ENCODE measurements around the gene PXDN.
"Not testable (repeated sequence)": the region's sequence is repeated elsewhere in the genome, so short reads cannot be mapped to it uniquely, and the experiment has no call there.

PXDN gene

DNA sequence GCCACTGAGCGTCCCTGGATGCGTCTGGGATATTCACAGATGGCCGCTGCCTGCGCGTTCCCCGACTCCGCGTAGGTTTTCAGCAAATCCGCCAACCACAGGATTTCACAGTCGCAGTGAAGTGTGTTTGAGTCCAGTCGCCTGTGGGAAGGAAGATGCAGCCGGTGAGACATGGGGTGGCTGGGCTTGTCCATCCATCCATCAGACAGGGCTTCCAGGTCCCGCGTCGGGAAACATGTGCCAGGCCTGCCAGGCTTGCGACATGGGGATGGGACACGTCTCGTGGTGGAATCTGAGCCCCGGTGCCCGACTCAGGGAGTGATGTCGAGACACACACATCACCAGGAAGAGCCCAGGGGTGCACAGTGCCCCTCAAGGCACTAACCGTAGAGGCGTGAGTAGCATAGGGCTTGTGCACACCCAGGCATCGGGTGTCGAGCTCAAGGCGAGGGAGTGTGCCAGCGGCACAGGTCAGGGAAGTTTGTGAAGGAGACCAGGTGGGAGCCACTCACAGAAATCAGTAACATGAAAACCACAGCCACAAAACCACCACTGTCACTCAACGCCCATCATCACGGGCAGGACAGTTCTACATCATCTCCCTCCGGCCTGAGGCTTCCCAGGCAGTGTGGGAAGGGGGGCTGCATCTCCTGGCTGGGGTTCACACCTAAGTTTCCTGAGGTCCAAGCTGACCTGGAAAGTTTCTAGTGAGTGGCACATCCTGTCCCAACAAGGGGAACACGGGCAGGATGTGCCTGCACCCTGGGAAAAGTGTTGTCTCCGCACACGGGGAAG, 63.9 kb downstream of the PXDN start:
- peaks cover 0 to 8% of the 10 kb centered on the region in 2 donors for H3K4me1 ChIP-seq (ENCODE audit: control insufficient read depth in 1 of 2, insufficient read depth in 2 of 2, low read length in 2 of 2)
- H3K27ac ChIP-seq (ENCODE audit: low read length) = no peak overlapping the region
- no peak overlapping the region for H3K4me3 ChIP-seq (ENCODE audit: low read depth in 1 of 2, low read length in 2 of 2)
- no peaks in the 10 kb centered on the region for H3K27me3 ChIP-seq (ENCODE audit: low read depth, low read length)
- peaks cover 11 to 46% of the 10 kb centered on the region in 2 donors for H3K36me3 ChIP-seq (ENCODE audit: control insufficient read depth in 1 of 2, insufficient read depth in 2 of 2, low read length in 2 of 2)
- no peaks in the 10 kb centered on the region for H3K9me3 ChIP-seq (ENCODE audit: control insufficient read depth in 1 of 2, low read length in 2 of 2)

DNA sequence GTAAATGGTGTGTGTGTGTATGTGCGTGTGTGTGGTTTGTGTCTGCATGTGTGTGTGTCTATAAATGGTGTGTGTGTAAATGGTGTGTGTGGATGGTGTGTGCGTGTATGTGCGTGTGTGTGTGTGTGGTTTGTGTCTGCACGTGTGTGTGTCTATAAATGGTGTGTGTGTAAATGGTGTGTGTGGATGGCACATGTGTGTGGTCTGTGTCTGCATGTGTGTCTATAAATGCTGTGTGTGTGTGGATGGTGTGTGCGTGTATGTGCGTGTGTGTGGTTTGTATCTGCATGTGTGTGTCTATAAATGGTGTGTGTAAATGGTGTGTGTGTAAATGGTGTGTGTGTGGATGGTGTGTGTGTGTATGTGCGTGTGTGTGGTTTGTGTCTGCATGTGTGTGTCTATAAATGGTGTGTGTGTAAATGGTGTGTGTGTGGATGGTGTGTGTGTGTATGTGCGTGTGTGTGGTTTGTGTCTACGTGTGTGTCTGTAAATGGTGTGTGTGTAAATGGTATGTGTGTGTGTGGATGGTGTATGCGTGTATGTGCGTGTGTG, 64.8 kb downstream of the PXDN start:
- not testable (repeated sequence) for H3K4me3 ChIP-seq (ENCODE audit: low read depth in 1 of 2, low read length in 2 of 2); H3K27ac ChIP-seq (ENCODE audit: low read length); H3K9me3 ChIP-seq (ENCODE audit: control insufficient read depth in 1 of 2, low read length in 2 of 2); H3K27me3 ChIP-seq (ENCODE audit: low read depth, low read length); H3K4me1 ChIP-seq (ENCODE audit: control insufficient read depth in 1 of 2, insufficient read depth in 2 of 2, low read length in 2 of 2)
- H3K36me3 ChIP-seq (ENCODE audit: control insufficient read depth in 1 of 2, insufficient read depth in 2 of 2, low read length in 2 of 2) = peaks cover 11 to 42% of the 10 kb centered on the region in 2 donors

DNA sequence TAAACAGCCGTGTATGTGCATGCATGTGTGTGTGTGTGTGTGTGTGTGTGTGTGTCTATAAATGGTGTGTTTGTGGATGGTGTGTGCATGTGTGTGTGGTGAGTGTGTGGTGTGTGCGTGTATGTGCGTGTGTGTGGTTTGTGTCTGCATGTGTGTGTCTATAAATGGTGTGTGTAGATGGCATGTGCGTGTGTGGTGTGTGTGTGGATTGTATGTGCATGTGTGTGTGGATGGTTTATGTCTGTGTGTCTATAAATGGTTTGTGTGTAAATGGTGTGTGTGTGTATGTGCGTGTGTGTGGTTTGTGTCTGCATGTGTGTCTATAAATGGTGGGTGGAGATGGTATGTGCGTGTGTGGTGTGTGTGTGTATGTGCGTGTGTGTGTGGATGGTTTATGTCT, 65.2 kb downstream of the PXDN start:
- peaks cover 11 to 42% of the 10 kb centered on the region in 2 donors for H3K36me3 ChIP-seq (ENCODE audit: control insufficient read depth in 1 of 2, insufficient read depth in 2 of 2, low read length in 2 of 2)
- not testable (repeated sequence) for H3K9me3 ChIP-seq (ENCODE audit: control insufficient read depth in 1 of 2, low read length in 2 of 2); H3K27me3 ChIP-seq (ENCODE audit: low read depth, low read length); H3K4me1 ChIP-seq (ENCODE audit: control insufficient read depth in 1 of 2, insufficient read depth in 2 of 2, low read length in 2 of 2); H3K4me3 ChIP-seq (ENCODE audit: low read depth in 1 of 2, low read length in 2 of 2); H3K27ac ChIP-seq (ENCODE audit: low read length)

DNA sequence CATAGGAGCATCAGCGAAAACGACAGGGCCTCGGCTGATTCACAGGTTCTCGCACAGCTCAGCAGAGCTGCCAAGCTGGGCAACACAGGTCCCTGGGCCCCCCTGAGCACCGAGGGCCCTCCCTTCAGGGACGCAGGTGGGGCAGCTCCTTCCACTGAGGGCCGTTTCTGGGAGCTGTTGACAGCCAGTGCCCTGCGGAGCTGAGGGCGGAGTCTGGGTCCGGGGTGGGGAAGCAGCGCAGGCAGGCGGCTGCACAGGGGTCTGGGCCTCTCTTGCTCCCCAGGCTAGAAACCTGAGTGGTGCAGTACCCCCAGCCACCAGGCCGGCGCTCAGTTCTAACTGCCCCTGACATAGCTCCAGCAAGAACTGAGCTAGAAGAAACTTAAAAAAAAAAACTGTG, 65.7 kb downstream of the PXDN start:
- Histone ChIP-seq H3K4me3 (ENCODE audit: low read depth in 1 of 2, low read length in 2 of 2) (no peak overlapping the region), H3K4me1 (ENCODE audit: control insufficient read depth in 1 of 2, insufficient read depth in 2 of 2, low read length in 2 of 2) (peaks cover 0 to 8% of the 10 kb centered on the region in 2 donors), H3K27me3 (ENCODE audit: low read depth, low read length) (no peaks in the 10 kb centered on the region), H3K36me3 (ENCODE audit: control insufficient read depth in 1 of 2, insufficient read depth in 2 of 2, low read length in 2 of 2) (peaks cover 13 to 45% of the 10 kb centered on the region in 2 donors), H3K27ac (ENCODE audit: low read length) (no peak overlapping the region), H3K9me3 (ENCODE audit: control insufficient read depth in 1 of 2, low read length in 2 of 2) (no peaks in the 10 kb centered on the region)

DNA sequence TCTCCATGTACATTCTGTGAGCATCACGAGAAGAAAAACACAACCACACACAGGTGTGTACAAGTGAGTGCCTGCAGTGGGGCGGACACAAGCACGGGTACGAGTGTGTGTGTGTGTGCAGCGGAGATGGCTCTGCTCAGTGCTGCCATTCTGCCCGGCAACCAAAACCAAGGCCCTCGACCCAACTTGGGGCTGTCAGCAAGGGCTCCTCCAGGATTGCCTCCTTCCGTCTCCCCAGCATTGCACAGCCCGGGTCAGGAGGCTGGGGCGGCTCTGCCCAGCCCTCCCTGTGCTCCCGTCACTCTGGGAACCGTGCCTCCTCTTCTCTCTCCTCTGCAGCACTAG, 66.5 kb downstream of the PXDN start:
- Histone ChIP-seq H3K36me3 (ENCODE audit: control insufficient read depth in 1 of 2, insufficient read depth in 2 of 2, low read length in 2 of 2) (peaks cover 22 to 53% of the 10 kb centered on the region in 2 donors), H3K27ac (ENCODE audit: low read length) (no peak overlapping the region), H3K27me3 (ENCODE audit: low read depth, low read length) (no peaks in the 10 kb centered on the region), H3K4me3 (ENCODE audit: low read depth in 1 of 2, low read length in 2 of 2) (no peak overlapping the region), H3K4me1 (ENCODE audit: control insufficient read depth in 1 of 2, insufficient read depth in 2 of 2, low read length in 2 of 2) (peaks cover 0 to 8% of the 10 kb centered on the region in 2 donors), H3K9me3 (ENCODE audit: control insufficient read depth in 1 of 2, low read length in 2 of 2) (no peaks in the 10 kb centered on the region)

DNA sequence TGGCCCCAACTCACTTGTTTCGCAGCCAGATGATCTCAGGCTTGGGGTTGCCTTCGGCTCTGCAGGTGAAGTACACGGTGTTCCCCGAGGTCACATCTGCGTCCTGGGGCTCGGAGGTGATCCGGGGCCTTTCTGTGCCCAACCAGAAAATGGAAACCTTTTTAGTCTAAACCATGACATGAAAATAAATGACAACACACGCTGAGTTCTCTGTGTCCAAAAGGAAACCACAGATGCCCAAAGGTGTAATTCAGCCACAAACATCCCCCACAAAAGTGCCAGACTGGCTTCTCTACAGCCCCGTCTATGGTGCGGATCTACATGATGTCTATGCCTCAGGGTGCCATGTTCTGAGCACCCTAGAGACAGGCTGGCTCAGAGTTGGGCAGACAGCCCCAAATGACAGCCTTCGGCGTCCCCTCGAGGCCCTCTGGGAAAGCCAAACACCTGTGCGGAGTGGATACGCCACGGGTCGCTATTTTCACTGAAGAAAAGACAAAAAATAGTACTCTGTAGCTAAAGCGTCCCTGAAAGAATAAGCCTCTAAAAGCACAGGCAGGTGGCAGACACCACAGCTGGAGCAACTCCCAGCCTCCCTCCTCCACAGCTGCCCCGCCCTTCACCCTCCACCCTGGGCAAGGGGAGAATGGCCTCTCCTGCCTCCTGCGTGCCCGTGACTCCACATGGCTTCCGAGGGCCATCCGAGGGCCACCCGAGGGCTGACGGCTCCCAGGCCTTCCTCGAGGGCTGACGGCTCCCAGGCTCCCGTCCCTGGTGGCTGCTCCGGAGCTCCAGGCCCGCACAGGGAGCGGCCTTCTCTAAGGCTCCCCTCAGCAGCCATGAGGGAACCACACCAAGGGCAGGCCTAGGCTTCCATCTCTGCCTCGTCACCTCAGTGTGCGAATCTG, 67.1 kb downstream of the PXDN start:
- Histone ChIP-seq H3K9me3 (ENCODE audit: control insufficient read depth in 1 of 2, low read length in 2 of 2) (no peaks in the 10 kb centered on the region), H3K27me3 (ENCODE audit: low read depth, low read length) (no peaks in the 10 kb centered on the region), H3K4me3 (ENCODE audit: low read depth in 1 of 2, low read length in 2 of 2) (no peak overlapping the region), H3K4me1 (ENCODE audit: control insufficient read depth in 1 of 2, insufficient read depth in 2 of 2, low read length in 2 of 2) (peaks cover 0 to 8% of the 10 kb centered on the region in 2 donors), H3K36me3 (ENCODE audit: control insufficient read depth in 1 of 2, insufficient read depth in 2 of 2, low read length in 2 of 2) (peaks cover 27 to 59% of the 10 kb centered on the region in 2 donors), H3K27ac (ENCODE audit: low read length) (no peak overlapping the region)

DNA sequence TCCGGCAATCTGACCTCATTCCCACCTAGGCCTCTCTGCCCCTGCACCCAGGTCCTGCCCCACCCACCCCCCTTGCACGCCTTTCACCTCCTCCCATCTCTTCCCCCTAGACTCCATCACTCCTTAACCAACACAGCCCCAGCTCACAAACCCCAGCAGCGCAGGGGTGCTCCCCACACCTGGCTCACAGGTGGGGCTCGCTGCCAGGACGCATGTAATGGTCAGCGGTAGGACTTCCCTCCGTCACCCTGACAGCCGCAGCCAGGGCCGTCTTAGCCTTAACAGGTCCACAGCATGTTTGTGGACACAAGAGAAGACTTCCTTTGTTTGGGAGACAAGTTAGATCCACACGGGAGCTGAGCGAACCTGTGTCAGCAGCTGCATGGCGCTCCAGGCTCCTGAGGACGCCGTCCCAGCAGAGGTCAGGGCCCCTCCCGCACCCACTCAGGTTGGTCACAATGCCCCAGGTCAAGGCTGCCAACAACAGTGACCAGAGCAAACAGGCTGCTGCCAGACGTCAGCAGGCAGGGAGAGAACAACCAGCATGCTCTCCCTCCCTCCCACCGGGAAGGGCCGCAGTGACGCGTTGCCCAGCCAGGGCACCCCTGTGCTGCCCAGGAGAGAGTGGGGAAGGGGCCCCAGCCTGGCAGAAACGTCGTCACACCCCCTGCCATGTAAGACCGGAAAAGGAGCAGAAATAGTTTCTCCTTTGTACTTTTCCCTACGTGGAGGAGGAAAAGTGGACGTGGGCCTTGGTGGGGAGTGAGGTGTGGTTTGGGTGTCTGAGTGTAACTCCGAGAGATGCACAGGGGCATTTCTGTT, 68.0 kb downstream of the PXDN start:
- Histone ChIP-seq H3K36me3 (ENCODE audit: control insufficient read depth in 1 of 2, insufficient read depth in 2 of 2, low read length in 2 of 2) (peaks cover 27 to 60% of the 10 kb centered on the region in 2 donors), H3K27ac (ENCODE audit: low read length) (peak overlapping the region; percentile 47), H3K9me3 (ENCODE audit: control insufficient read depth in 1 of 2, low read length in 2 of 2) (no peaks in the 10 kb centered on the region), H3K4me3 (ENCODE audit: low read depth in 1 of 2, low read length in 2 of 2) (no peak overlapping the region), H3K4me1 (ENCODE audit: control insufficient read depth in 1 of 2, insufficient read depth in 2 of 2, low read length in 2 of 2) (peaks cover 0 to 8% of the 10 kb centered on the region in 2 donors), H3K27me3 (ENCODE audit: low read depth, low read length) (no peaks in the 10 kb centered on the region)

DNA sequence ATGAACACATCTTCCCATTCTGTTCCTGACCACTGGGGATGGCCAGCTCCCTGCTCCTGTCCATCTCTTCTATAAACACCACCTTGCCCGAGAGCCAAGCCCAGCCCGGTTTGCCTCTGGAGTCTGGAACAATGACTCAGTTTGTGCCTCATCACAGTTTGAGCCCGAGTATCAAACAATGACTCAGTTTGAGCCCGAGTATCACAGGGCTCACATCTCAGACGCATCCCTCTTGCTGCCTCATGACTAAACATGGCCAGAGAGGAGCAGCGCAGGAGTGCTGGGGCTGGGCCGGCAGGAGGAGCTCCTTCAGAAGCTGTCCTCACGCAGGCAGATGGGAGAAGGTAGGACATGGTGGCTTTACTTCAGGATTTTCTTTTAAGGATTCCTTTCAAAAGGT, 68.7 kb downstream of the PXDN start:
- Histone ChIP-seq H3K4me1 (ENCODE audit: control insufficient read depth in 1 of 2, insufficient read depth in 2 of 2, low read length in 2 of 2) (peaks cover 0 to 8% of the 10 kb centered on the region in 2 donors), H3K27ac (ENCODE audit: low read length) (no peak overlapping the region), H3K36me3 (ENCODE audit: control insufficient read depth in 1 of 2, insufficient read depth in 2 of 2, low read length in 2 of 2) (peaks cover 27 to 60% of the 10 kb centered on the region in 2 donors), H3K9me3 (ENCODE audit: control insufficient read depth in 1 of 2, low read length in 2 of 2) (no peaks in the 10 kb centered on the region), H3K27me3 (ENCODE audit: low read depth, low read length) (no peaks in the 10 kb centered on the region), H3K4me3 (ENCODE audit: low read depth in 1 of 2, low read length in 2 of 2) (no peak overlapping the region)

DNA sequence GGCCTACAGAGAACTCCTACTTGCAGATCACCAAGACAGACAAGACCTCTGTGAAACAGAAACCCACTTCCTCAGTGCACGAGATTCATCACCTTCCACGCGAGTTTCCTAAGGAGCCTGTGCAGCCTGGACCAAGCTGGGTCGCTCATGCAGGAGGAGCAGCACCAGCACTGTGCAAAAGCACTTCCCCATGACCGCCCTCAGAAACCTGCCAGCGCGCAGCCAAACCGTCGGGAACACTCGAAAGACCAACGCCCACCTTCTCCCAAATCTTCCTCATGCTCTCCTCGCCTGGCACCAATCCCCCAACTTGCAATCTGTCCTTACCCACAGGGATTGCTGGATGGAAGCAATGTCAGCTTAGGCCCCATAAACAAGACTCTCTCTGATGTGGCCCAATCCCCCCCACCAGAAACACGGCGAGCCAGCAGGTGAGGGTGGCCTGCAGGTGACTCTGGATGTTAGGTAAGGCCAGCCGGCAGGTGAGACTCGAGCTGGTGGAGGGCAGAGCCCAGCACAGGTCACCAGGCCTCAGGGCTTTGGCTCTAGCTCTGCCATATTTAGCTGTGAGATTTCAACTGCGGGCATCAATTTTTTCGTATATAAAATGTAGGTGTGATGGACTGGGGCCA, 69.4 kb downstream of the PXDN start:
- H3K36me3 ChIP-seq (ENCODE audit: control insufficient read depth in 1 of 2, insufficient read depth in 2 of 2, low read length in 2 of 2) = peaks cover 25 to 55% of the 10 kb centered on the region in 2 donors
- peaks cover 0 to 8% of the 10 kb centered on the region in 2 donors for H3K4me1 ChIP-seq (ENCODE audit: control insufficient read depth in 1 of 2, insufficient read depth in 2 of 2, low read length in 2 of 2)
- H3K9me3 ChIP-seq (ENCODE audit: control insufficient read depth in 1 of 2, low read length in 2 of 2) = no peaks in the 10 kb centered on the region
- no peaks in the 10 kb centered on the region for H3K27me3 ChIP-seq (ENCODE audit: low read depth, low read length)
- no peak overlapping the region for H3K4me3 ChIP-seq (ENCODE audit: low read depth in 1 of 2, low read length in 2 of 2)
- H3K27ac ChIP-seq (ENCODE audit: low read length) = no peak overlapping the region

DNA sequence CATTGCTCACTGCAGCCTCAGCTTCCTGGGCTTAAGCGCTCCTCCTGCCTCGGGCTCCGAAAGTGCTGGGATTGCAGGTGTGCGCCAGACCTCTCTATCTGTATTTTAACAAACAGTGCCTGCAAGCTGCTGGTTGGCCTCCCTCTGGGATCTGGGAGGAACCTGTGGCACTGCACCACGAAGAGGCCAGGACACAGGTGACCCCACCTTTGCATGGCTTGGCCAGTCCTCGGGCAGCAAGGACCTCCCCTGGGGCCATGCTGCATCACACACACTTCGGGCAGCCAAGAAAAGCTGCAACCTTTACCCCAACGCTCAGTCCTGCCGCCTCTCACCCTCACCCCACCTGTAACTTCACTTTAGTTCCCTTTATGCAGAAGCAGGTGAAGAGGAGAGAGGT, 70.0 kb downstream of the PXDN start:
- H3K4me3 ChIP-seq (ENCODE audit: low read depth in 1 of 2, low read length in 2 of 2) = no peak overlapping the region
- H3K36me3 ChIP-seq (ENCODE audit: control insufficient read depth in 1 of 2, insufficient read depth in 2 of 2, low read length in 2 of 2) = peaks cover 19 to 49% of the 10 kb centered on the region in 2 donors
- H3K27me3 ChIP-seq (ENCODE audit: low read depth, low read length) = no peaks in the 10 kb centered on the region
- no peaks in the 10 kb centered on the region for H3K9me3 ChIP-seq (ENCODE audit: control insufficient read depth in 1 of 2, low read length in 2 of 2)
- peaks cover 0 to 8% of the 10 kb centered on the region in 2 donors for H3K4me1 ChIP-seq (ENCODE audit: control insufficient read depth in 1 of 2, insufficient read depth in 2 of 2, low read length in 2 of 2)
- no peak overlapping the region for H3K27ac ChIP-seq (ENCODE audit: low read length)
